Psoas muscle (tissue), 8 donors: Measurements from ENCODE around the gene LAMA5. TPM values are rescaled to one million over a fixed set of nuclear protein-coding genes. Genes with fewer than 3 reads are reported as not detected.
A peak's percentile ranks its signal among the peaks of the same experiment; 100 is the strongest.

ENCODE experiments used
- ATAC-seq, 4 donors: fragments of 200-7000 bp; cut with Tn5 transposase; one replicate each; pipeline ENCODE4 v1.9.1; 2020; ENCODE audit warnings: moderate library complexity in 3 of 4, mild to moderate bottlenecking in 2 of 4
- DNase-seq, 2 donors: peaks; one replicate each; pipeline ENCODE4 v3.0.0-alpha.2; 2020
- H3K27ac ChIP-seq: fragments of 200-600 bp; one replicate; pipeline ENCODE4 v1.8.0; 2022
- H3K27me3 ChIP-seq, 3 donors: fragments of 200-600 bp in 1 of 3; one replicate each; pipeline versions ENCODE4 v1.6.1 to v1.8.0; 2013 to 2022; ENCODE audit warnings: low read length in 2 of 3, mild to moderate bottlenecking in 2 of 3, moderate library complexity in 1 of 3; ENCODE audit not compliant: insufficient read depth in 3 of 3
- H3K36me3 ChIP-seq, 2 donors: fragments of 200-600 bp in 1 of 2; one replicate each; pipeline versions ENCODE4 v1.6.1 to v1.8.0; 2013 to 2022; ENCODE audit warnings: low read depth in 1 of 2, mild to moderate bottlenecking in 1 of 2, moderate library complexity in 1 of 2; ENCODE audit not compliant: insufficient read depth in 1 of 2
- H3K4me1 ChIP-seq: fragments of 200-600 bp; one replicate; pipeline ENCODE4 v1.8.0; 2022
- H3K4me3 ChIP-seq: fragments of 200-600 bp; one replicate; pipeline ENCODE4 v1.8.0; 2022; ENCODE audit warnings: mild to moderate bottlenecking
- H3K9me3 ChIP-seq: fragments of 200-600 bp; one replicate; pipeline ENCODE4 v1.8.0; 2022
- WGBS, 3 donors: extraction: QIAGEN DNeasy Blood & Tissue Kit; methylation state at CpG; one replicate each; pipeline versions ENCODE4 v1.1.6 to v1.1.7; 2013; 5-methylcytosine and 5-hydroxymethylcytosine counted together
- intact Hi-C, 2 donors: fragments of 100-400 bp; cut with DNase I; formaldehyde crosslinking; loops; one replicate each; pipeline versions ENCODE4 v1.11.0 to v1.14.2; 2022
- polyA plus RNA-seq, 3 donors: library from polyadenylated mRNA; stranded (reverse); fragments of 200-250 nt; gene quantifications; one replicate each; pipeline ENCODE4 v1.2.3, GENCODE V29; 2013
- total RNA-seq, 4 donors: library from RNA; stranded (reverse); fragmentation: NEBNext Ultra II Directional in 2 of 4; extraction: Animal tissue kit (Norgen Biotek cat#: 25700) in 2 of 4; gene quantifications; one replicate each; pipeline versions ENCODE4 v1.2.1 to v1.2.4, GENCODE V29; 2021 to 2023
- TF ChIP-seq, protein P1 (sequence below): fragments of 200-600 bp; IDR thresholded peaks from one replicate; pipeline ENCODE4 v1.8.0; 2022; ENCODE audit warnings: antibody characterized with exemption
- donor health status: healthy with polysubstance abuse.
- donor health status: DM: no; HTN: no; CAD: no; lungs with moderate emphysema.
- donor health status: Bipolar disorder and iron deficiency.
- donor health status: healthy.
- donor health status: DM: yes; HTN: yes; CAD: no.
- donor health status: DM: no; HTN: no; CAD: no.
- donor health status: DM: no; HTN: no; CAD: no.
- donor health status: DM: yes; HTN: yes; CAD: no.

LAMA5 gene
- total and polyA plus RNA-seq, 7 donors: 14.4 to 74.6 (median 34.2) TPM

DNA sequence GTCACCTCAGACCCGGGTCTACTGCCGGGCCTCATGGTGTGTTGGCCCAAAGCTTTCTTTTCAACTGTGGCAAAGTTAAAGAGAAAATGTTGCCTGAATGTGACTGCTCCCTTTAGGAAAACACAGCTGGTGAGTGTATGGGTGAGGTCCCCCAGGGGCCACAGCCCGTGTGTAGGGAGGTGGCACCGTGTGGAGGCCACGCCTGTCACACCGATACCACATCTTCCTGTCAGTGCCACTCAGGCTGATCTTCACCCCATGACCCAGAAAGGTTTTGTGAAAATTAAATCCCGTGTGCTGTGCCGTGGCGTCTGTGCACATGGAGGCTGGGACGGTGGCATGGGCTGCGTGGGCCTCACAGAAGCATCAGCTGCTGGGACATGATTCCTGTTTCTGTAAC lies 75.0 kb downstream of the LAMA5 start:
- 88 to 93% (median 89%) methylated on average over 11 of the region's 11 CpGs for WGBS, 3 donors
- Histone ChIP-seq H3K27me3 (no peaks in the 10 kb centered on the region), H3K36me3 (peaks cover 4 to 93% of the 10 kb centered on the region in 2 donors), H3K27ac (no peak overlapping the region), H3K4me3 (no peak overlapping the region), H3K9me3 (no peaks in the 10 kb centered on the region), H3K4me1 (no peaks in the 10 kb centered on the region)
- TF ChIP-seq, protein P1, sequence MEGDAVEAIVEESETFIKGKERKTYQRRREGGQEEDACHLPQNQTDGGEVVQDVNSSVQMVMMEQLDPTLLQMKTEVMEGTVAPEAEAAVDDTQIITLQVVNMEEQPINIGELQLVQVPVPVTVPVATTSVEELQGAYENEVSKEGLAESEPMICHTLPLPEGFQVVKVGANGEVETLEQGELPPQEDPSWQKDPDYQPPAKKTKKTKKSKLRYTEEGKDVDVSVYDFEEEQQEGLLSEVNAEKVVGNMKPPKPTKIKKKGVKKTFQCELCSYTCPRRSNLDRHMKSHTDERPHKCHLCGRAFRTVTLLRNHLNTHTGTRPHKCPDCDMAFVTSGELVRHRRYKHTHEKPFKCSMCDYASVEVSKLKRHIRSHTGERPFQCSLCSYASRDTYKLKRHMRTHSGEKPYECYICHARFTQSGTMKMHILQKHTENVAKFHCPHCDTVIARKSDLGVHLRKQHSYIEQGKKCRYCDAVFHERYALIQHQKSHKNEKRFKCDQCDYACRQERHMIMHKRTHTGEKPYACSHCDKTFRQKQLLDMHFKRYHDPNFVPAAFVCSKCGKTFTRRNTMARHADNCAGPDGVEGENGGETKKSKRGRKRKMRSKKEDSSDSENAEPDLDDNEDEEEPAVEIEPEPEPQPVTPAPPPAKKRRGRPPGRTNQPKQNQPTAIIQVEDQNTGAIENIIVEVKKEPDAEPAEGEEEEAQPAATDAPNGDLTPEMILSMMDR: no peak
- no peak for ATAC-seq
- no peak for DNase-seq
- intact Hi-C loops: no loop called here

DNA sequence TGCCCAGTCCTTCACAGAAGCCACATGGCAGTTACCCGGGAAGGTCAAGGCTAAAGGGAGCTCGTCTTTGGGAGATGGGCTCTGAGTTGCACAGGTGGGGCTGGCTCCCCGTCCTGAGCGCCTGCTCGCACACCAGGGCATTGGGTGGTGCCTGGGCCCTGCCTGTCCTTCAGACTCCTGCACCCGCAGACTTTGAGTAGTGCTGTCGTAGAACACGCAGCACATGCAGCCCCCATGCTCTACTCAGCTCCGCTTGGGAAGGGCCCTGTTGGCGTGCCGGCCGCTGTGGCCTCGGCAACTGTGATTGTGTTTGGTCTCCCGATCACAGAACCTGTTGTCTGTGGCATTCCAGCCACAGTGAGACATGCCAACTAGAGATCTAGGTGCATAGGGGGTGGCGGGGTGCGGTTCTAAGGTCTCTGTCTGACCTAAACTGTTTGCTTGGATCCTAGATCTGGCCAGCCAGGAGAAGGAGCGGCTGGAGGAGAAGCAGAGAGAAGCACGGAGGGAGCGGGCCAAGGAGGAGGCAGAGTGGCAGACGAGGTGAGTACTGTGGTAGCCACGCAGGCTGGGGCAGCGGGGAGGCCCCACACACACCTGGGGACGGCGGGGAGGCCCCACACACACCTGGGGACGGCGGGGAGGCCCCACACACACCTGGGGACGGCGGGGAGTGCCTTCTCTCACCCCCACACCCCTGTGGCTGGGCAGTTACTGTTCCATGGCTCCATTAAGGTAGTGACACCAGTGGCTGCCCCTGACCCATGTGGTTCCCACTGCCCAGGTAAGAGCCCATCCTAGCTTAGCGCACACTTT lies 75.7 kb downstream of the LAMA5 start:
- Histone ChIP-seq H3K36me3 (peaks cover 4 to 93% of the 10 kb centered on the region in 2 donors), H3K4me1 (no peaks in the 10 kb centered on the region), H3K4me3 (no peak overlapping the region), H3K27ac (no peak overlapping the region), H3K9me3 (no peaks in the 10 kb centered on the region), H3K27me3 (no peaks in the 10 kb centered on the region)
- ATAC-seq: peak in 1 of 4 donors; percentile 9
- intact Hi-C loops: no loop called here
- TF ChIP-seq, protein P1: no peak
- 94 to 97% (median 94%) methylated on average over 29 of the region's 29 CpGs for WGBS, 3 donors
- DNase-seq: no peak

DNA sequence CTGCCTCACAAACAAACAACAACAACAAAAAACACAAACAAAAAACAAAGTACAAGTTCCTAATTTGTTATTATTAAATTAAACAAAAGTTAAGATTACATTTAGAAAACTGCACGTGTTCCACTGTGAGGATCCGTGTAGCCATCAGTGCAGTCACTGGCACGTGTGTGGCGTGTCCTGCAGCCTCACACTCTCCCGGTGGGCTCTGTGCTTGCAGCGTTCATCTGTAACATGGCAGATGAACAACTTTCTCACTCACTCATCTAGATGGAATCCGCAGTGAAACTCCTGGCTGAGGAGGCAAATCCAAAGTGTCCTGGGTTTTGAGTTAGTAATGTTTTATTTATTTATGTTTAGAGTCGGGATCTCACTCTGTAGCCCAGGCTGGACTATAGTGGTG lies 77.2 kb downstream of the LAMA5 start:
- intact Hi-C loops: no loop called here
- TF ChIP-seq, protein P1: no peak
- 89 to 94% (median 89%) methylated on average over 8 of the region's 8 CpGs for WGBS, 3 donors

DNA sequence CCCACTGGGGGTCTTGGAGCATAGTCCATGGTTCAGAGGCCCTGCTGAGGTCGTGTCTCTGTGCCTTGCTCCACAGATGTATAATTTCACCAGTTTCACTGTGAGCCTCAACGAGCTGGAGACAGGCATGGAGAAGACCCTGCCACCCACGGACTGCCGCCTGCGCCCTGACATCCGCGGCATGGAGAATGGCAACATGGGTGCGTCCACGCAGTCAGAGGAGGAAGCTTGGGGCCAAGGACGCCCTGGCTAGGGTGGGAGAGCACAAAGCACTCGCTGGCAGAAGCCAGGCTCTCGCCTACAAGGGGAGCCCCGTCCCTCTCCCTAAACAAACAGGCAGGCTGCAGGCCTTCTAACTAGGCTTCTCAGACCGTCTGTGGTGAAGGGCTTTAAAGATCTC lies 78.0 kb downstream of the LAMA5 start:
- TF ChIP-seq, protein P1: no peak
- DNase-seq (no peak), ATAC-seq (no peak)
- Histone ChIP-seq H3K27ac (no peak overlapping the region), H3K9me3 (no peaks in the 10 kb centered on the region), H3K4me1 (no peaks in the 10 kb centered on the region), H3K4me3 (no peak overlapping the region), H3K27me3 (no peaks in the 10 kb centered on the region), H3K36me3 (peaks cover 4 to 95% of the 10 kb centered on the region in 2 donors)
- intact Hi-C loops: no loop called here
- WGBS, 3 donors: 83 to 90% (median 89%) methylated on average over 14 of the region's 14 CpGs

More for the DNA sequence above, 77.2 kb downstream of the LAMA5 start:
- Histone ChIP-seq H3K4me1 (no peaks in the 10 kb centered on the region), H3K27ac (no peak overlapping the region), H3K9me3 (no peaks in the 10 kb centered on the region), H3K4me3 (no peak overlapping the region), H3K36me3 (peaks cover 4 to 93% of the 10 kb centered on the region in 2 donors), H3K27me3 (no peaks in the 10 kb centered on the region)
- ATAC-seq (no peak), DNase-seq (no peak)
